ENCODE results near the gene RASSF3.

Gene RASSF3

GRCh38 chr12:64695550-64695949, 85.3 kb downstream of the RASSF3 start:
- FAIRE-seq, result no peak

GRCh38 chr12:64696080-64696741, 85.9 kb downstream of the RASSF3 start:
- peak; percentile 61 for FAIRE-seq

GRCh38 chr12:64699504-64700115, 89.3 kb downstream of the RASSF3 start:
- FAIRE-seq, result no peak

DNA sequence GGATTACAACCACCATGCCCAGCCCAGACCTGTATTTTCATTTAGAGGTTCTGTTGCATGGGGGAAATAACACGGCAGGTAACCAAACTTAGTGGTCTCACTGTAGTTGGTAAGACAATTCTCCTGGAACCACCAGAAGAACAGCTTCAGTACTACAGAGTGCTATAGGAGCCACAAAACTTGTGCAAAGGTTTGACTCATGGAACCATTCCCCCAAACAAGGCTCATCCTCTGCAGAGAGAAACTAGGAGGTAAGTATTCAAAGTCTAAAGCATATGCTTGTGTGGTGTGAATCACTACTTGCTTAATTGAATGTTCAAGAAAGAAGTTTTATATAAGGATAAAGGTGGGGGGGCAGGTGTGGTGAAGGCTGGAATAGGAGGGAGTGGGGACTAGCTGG, 90.2 kb downstream of the RASSF3 start:
- FAIRE-seq, result no peak

DNA sequence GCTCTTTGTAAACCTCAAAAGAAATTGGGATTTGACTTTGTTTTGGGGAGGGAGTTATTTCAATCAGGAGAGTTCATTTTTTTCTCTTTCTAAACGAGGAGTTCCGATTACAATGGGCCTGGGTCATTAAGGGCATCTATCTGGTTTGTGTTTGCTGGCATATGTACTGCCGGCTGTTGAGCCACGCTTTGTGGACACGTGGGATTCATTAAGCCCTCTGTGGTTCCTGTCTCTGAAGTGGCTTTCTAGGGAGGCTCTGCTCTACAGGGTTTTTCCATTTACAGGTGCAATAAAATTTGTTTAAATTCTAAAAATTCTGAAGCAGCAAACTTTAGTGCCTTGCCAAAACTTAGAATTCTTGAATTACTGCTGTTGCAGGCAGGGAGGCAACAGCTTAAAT, 91.0 kb downstream of the RASSF3 start:
- FAIRE-seq, result peak; percentile 59

DNA sequence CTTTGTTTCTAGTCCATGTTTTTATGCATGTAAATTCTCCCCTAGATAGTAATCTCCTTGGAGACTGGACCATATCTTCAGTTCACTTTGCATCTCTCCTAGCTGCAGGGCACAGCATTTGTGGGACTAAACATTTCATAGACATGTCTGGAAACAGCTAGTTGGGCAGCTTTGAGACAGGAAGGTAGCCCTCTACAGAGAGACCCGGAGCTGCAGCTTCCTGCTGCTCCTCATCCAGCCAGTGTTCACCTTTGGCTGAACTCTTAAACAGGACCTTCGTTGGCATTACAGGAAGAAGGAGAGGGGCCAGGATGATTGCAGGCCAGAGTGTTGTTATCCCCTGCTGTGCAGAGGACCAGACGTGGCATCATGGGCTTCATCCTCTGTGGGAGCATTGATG, 96.0 kb downstream of the RASSF3 start:
- FAIRE-seq, result no peak

GRCh38 chr12:64706857-64707256, 96.6 kb downstream of the RASSF3 start:
- FAIRE-seq, result no peak

DNA sequence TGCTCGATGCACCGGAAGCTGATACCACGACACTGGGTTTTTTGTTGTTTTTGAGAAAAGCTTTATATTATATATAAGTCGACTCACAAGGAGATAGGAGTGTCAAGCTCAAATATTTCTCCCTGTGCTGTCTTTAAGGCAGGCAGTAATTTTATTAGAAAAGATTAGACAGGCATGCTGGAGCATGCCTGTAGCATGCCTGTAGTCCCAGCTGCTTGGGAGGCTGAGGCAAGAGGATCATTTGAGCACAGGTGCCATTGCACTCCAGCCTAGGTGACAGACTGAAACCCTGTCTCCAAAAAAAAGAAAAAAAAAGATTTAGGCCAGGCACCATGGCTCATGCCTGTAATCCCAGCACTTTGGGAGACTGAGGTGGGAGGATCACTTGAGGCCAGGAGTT, 97.1 kb downstream of the RASSF3 start:
- FAIRE-seq, result no peak

DNA sequence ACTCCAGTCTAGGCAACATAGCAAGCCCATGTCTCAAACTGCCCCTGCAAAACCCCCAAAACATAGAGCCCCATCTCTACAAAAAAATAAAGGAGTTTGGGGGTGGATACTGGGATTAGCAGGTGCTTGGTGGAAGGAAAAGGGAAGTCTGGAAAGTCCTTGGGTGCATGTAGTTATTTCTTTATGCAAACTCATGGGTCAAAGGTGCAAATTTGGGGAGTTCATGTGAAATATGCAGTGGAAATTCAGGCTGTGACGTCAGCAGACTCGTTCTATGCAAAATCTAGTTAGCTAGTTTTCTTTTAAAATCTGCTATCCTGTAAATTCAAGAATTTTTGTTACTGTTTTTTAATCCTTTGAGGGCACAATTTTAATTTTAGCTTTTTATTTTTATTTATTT, 97.6 kb downstream of the RASSF3 start:
- FAIRE-seq, result no peak

DNA sequence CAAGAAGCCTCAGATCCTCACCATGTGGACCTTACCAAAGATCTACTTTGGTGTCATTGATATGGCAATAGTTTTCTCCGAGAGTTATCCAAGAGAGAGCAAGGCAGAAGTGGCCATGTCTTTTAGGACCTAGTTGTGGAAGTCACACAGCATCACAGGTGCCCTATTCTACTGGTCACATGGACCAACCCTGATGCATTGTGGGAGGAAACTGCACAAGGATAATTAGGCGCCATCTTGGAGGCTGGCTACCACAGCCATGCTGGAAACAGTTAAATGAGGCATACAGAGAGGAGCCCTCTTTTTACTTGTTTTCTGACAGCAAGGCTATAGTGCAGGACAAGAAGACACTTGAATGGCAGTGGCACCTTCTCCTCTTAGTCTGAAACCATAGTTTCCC, 99.1 kb downstream of the RASSF3 start:
- FAIRE-seq, result no peak

GRCh38 chr12:64713376-64713775, 103.1 kb downstream of the RASSF3 start:
- FAIRE-seq, result no peak

DNA sequence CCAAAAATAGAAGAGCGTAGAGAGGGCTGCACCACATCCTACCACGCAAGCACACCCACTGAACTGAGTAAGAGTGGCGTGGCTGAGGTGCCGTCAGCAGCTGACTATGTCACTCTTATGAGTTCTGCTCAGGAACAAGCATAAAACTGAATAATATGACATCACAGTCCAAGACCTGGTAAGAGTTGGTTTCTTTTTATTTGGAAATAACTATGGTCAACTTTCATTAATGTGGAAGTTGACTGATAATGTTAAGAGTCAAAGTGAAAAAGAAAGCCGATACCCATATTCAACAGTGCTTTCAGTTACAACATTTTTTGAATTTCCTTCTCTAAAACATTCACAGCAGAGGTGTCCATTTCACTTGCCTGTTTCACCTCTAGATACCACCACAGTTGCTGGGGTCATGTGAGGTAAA, 104.3 kb downstream of the RASSF3 start:
- FAIRE-seq, result no peak

GRCh38 chr12:64716371-64716770, 106.1 kb downstream of the RASSF3 start:
- FAIRE-seq, result no peak

- FAIRE-seq, result no peak
Observed at GRCh38 chr12:64716839-64717455, 106.7 kb downstream of the RASSF3 start.

DNA sequence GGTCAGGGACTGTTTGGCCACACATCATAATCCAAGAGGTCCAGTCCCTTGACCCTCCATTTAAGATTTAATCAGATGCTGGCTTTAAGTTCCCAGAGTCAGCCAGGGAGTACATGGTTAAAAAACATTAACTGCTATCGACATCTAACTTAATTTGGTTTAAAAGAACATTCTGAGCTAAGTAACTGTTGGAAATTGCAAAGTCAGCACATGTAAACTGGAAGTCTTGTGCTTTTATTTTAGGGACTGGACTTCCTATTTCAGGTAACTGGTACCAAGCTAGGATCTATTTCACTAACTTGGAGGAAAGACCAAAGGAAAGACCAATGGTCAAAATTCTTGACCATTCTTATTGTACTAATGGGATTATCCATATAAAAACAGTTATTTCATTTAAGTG, 108.4 kb downstream of the RASSF3 start:
- FAIRE-seq, result no peak

DNA sequence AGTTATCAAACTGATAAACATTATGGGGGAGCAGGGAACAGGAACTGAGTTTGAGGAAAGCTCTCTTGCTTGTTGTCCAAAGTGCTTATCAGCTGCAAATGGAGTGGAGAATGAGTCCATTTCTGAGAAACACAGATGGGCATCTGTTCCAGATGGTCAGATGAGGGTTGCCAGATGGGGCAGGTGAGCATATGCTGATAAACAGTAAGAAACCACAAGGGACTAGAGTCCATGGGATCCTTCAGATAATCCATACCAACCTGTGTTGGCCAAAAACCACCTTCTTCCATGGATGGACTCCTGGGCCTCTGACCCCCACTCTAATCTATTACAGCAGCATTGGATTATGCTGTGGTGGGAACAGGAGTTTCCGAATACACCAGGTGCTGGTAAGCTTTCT, 110.6 kb downstream of the RASSF3 start:
- FAIRE-seq, result no peak

DNA sequence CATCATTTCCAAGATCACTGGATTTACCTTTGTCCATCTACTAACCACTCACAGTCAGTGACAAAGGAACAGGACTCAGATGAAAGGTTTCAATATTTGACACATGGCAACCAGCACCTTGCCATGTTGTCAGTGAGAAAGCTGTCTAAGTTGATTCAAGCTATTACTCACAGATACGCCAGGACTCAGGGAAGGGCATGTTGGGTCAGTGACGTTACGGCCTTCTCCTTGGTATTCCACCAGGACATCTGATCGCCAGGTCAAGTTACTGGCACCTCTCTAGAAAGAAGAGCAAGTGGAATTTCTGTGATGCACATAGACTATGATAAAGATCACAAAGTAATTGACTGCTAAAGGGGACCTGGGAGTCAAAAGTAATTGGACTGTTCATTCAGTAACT, 112.5 kb downstream of the RASSF3 start:
- FAIRE-seq, result no peak

- FAIRE-seq, result no peak
Observed at GRCh38 chr12:64723630-64724029, 113.3 kb downstream of the RASSF3 start.

DNA sequence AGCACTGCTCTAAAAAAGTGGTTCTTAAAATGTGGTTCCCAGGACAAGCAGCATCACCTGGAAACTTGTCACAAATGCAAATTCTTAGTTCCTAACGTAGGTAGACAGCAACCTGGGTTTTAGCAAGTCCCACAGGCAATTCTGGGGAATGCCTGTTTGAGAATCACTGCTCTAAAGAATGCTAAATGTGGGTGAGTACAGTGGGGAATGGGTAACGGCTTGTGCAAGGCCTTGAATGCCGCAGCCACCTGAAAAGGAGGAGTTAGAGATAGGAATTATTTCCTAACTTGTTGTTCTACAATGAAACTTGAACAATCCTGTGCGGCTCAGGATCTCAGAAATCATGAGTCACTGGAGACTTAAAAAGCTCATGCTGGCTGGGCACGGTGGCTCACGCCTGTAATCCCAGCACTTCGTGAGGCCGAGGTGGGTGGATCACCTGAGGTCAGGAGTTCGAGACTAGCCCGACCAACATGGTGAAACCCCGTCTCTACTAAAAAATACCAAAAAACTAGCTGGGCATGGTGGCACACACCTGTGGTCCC, 114.0 kb downstream of the RASSF3 start:
- FAIRE-seq, result no peak

GRCh38 chr12:64729909-64730587, 119.8 kb downstream of the RASSF3 start:
- no peak for FAIRE-seq

GRCh38 chr12:64730588-64730969, 120.3 kb downstream of the RASSF3 start:
- FAIRE-seq, result no peak

DNA sequence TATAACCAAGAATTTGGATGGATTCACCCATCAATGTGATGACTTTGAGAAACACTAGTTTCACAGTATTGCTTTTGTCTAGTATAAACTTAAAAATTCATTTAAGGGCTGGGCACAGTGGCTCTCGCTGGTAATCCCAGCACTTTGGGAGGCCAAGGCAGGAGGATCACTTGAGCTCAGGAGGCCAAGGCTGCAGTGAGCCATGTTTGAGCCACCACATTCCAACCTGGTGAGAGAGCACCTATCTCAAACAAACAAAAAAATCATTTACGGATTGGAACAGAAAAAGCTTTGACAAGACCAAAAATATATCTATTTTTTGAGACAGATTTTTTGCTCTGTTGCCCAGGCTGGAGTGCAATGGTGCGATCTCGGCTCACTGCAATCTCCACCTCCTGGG, 121.4 kb downstream of the RASSF3 start:
- no peak for FAIRE-seq

DNA sequence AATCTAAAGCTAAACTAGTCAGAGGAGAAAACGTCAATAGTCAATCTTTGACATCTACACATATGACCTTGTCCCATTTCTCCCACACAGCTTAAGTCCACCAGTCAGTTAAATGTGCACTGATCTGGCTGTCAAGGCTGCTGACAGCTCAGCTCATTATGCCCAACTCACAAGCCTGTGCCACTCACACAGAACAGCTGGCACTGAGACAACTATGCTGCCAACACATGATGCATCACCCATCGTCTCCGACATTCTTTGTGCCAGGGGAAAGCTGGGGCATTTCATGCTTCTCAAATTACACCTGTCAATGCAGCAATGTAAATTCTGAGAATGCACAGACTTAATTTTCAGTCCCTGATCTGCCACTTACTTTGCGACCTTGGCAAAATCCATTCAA, 123.6 kb downstream of the RASSF3 start:
- no peak for FAIRE-seq

DNA sequence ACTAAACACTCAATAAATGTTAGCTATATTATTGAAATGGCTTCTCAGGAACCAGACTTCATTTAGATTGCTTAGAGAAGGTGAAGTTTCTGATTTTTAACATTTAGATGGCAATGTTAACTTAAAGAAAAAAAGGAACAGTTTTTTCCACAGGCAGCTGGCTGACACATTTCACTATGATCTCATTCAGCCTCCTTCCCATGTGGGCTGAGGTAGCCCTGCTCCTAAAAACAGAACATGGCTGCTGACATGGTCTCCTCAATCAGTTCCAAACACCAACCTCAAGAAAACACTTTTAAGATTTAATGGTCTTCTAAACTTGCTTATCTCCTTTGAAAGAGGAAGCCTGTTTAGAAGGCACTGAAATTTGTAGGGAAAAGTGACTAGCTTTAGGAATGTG, 125.1 kb downstream of the RASSF3 start:
- no peak for FAIRE-seq

Measured in endometrium (tissue), 2 donors.